GM18873 (cell line): Measurements from ENCODE around the gene CPEB2.

Experiments
- ATAC-seq: cut with Tn5 transposase; IDR thresholded peaks from one replicate; pipeline ENCODE4 v1.9.1; 2021; ENCODE audit warnings: mild to moderate bottlenecking, moderate library complexity, moderate number of reproducible peaks; ENCODE audit not compliant: unreplicated experiment, low FRiP score

The CPEB2 gene

DNA sequence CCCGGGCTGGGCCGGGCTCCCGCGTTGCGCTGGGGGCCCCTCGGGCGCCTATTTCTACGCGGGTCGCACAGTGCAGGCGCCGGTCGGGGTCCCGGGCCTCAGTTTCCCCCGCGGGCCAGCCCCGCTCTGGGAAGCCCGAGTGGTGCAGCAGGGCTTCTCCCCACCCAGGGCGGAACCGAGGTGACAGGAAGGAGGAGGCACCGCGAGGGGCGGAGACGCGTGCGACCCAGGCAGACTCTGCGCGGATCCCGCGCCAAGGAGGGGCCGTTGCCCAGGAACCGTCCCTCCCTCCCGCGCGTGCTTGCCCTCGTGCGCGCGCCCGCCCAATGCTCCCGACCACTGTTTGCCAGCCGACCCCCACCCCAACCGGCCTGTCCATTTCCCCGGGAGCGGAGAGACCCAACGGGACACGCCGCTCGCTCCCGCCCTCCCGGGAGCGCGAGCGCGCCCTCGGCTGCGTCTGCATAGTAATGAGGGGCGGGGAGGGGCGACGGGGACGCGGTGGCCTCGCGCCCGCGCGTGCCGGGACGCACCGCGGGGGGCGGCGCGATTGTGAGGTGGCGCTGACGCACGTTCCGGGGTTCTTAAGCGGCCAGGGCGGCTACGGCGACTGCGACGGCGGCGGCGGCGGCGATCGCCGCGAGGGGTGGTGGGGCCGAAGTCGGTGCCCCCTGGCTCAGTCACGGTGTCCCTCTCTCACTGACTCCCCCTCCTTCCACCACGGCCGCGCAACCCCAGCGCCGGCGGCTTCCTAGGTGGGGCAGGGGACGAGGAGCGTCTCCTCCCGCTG lies at the start of gene CPEB2:
Gene CPEB2, plus strand, starts transcription at position 613 of the 790 bp plus-strand sequence. CDS start 193 bp downstream, outside the sequence.
- peak; percentile 69 for ATAC-seq

DNA sequence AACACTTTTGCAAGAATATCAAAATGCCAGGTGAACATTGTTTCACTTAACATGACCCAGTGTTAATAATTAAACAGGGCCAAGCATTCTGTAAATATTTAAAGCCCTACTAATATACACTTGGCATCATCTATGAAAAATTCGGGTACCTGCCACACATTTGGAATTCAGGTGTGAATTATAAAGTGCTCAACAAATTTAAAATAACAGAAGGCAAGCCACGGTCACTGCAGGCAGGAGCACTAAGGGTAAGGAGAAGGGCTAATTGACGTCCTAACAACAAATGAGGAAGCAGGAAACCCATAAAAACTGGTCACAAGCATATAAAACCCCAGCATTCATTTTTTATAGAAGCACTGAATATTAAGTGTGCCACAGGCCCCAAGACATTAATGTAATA lies 43.8 kb upstream of the CPEB2 start:
- ATAC-seq = no peak

DNA sequence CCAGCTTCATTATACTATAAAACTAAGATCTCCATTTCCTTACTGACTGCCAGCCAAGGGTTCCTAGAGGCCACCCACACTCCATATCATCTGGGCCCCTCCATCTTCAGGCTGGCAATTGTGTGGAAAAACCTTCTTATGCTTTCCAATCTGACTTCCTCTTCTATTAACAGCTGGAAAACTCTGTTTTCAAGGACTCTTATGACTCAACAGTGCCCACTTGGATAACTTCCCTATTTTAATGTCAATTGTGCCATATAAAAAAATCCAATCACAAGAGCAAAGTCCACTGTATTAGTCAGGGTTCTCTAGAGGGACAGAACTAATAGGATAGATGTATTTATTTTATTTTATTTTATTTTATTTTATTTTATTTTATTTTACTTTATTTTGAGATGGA lies 41.0 kb upstream of the CPEB2 start:
- ATAC-seq = no peak

DNA sequence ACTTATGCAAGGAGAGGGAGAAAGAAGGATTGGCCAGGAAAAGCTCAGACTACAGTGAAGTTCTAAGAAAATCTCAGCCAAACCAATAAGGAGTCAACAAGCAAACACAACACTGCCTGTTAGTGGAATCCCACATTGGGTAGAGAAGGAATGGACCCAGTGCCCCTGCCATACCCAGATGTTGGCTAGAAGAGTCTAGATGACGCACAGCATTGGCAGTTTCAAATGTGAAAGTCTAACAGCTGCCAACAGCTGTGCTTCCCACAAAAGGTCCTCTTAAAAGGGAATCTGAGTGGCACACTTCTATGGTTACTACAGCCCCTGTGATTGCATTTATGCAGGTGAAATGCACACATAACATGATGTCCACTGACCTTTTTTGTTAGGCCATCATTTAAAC lies 37.2 kb upstream of the CPEB2 start:
- ATAC-seq = no peak

DNA sequence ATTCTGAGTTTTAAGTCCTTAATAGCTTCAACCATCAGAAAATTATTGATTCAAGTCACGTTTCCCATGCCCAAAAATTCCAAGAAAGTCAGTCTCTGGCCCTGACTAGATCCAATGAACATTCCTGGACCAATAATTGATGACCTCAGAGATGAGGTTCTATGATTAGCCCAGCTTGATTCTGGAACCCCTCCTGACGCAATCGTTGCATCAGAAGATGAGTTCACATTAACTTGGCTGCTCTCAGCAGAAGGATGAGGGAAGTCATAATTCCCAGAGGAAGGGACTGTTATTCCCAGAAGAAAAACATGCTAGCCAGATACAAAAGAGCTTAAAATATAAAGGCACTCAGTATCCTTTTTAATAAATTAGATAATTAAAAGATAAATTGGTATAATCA lies 34.3 kb upstream of the CPEB2 start:
- ATAC-seq = no peak

DNA sequence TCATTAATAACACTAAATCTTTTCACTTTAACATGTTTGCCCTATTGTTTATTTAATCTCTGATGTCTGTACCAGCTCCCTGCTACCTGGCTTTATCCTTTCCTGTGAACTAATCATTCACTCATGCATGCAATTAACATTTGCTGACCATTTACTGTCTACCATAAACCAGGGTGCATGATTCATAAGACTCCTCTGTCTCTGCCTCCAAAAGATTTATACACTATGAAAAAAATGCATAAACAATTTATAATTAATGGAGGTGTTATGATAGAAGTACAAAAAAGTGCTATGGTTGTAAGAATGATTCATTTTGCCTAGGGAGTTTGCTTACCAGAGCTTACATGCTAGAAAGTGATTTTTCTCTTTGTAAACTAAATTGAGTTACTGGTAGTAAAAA lies 24.5 kb upstream of the CPEB2 start:
- ATAC-seq = no peak

DNA sequence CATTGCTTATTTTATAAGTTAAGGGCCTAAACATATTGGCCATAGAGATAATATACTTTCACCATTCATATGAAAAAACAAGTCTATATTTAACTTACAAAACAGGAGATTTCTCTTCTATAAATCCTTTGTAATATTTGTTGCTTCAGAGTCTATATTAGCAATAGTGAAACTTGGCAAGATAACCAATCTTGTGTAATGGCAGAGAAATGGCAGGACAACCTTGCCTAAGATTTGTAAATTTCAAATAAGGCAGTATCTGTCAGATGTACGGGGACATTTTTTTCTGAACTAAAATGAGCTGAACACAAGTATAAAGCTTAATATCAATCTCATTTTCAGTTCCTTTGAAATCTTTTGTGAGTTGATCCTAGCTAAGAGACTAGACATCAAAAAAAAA lies 17.8 kb upstream of the CPEB2 start:
- no peak for ATAC-seq

DNA sequence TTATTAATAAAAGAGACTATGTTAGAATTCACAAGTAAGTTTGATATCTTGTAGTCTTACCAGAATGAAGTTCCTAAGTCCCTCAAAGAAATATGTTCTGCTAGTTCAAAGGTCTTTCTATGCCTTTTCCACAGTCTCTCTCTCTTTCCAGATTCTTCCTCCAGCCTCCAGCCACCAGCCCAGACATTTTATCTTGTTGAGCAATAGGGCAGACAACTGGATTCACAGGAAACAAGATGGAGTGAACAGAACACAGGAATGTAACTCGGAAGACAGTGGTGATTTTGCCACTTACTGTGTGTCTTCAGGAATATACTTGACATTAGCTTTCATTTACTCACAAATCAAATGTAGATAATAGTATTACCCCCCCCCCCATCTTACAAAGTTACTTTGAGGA lies 17.1 kb upstream of the CPEB2 start:
- ATAC-seq = no peak

DNA sequence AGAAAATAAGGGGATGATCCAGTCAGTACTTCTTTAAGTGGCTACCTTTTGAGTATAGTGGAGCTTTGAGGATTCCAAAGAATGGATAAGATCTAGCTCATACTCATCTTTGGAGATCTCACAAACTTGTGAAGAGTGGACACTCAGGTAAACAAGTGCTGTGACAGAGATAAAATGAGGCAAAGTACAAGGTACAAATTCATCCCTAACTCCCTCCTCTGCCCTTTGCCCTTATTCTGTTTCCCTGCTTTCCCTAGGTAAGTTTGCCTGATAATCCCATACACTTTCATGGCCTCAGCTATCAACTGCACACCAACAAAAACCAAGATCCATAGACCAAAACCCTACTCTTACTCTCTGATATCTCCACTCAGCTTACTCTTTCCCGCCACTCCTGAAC lies 16.4 kb upstream of the CPEB2 start:
- ATAC-seq = no peak

DNA sequence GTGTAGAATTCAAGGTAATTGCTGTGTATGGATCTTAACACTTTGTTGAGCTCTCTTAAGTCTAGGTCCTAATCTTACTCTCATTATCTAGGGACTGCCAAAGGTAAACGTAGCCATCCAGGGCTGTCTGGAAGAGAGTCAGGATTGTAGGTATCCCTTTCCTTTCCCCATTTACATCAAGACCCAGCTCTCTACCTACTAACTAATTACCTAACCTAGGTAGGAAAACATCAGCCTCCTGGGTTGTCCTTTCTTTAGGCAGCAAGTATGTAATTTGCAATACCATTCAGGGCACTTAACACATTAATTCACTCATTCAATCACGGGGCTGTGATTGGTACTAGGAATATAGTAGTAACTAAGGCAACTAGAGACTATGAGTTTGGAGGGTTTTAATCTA lies 15.2 kb upstream of the CPEB2 start:
- no peak for ATAC-seq

DNA sequence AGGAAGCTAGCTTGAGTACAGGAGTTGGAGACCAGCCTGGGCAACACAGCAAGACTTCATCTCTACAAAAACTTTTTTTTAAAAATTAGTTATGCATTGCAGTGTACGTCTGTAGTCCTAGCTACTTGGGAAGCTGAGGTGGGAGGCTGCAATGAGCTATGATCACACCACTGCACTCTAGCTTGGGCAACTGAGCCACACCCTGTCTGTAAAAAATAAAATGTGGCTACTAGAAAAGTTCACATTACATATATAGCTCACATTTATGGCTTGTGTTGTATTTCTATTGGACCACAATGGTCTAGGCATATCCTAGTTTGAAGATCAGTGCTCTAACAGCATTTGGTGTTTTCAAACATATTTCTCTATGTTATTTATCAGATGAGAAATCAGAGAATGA lies 11.8 kb upstream of the CPEB2 start:
- no peak for ATAC-seq

DNA sequence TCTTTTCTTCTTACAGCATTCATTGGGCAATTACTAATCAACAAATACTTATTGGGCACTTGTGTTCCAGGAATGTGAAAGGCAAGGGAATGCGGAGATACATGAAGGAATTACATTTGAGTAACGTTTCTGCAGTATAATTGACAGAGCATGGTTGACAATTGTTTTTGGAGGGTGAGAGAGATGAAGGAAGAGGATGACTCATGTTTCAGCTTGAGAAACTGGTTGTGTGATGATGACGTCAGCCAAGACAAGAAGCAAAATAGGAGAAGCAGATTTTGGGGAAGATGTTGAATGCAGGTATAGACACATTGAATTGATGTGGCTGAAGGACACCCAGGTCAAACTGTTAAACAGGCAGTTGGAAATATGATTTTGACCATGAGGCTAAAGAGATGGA lies 8.0 kb upstream of the CPEB2 start:
- ATAC-seq = no peak

DNA sequence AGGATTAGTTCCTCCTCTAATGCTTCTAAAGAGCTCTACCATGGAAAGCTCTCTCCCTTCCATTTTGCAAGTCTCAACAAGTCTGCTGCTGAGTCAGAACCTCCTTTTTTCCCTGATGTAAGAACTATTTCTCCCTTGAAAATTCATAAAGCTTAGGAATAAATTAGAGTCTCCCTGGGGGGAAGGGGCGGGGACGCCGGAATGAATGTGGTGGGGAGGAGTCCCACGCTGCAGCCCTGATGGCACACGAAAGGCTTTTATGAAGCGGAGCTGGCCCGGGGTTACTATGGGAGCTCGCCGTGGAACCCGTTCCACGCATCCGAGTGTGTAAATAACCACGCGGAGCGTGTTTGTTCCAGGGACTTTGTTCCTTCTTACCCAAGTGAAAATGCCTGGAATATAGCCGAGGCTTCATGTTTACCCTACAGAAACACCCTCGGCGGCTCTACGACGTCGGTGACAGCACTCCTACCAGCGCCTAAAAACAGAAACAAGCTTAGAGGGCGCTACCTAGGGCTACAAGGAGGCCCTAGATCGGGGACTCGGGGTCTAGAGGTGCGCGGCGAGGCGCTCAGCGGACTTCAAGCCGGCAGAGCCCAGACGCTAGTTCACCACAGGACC lies 923 bp upstream of the CPEB2 start:
- ATAC-seq = peak; percentile 31

DNA sequence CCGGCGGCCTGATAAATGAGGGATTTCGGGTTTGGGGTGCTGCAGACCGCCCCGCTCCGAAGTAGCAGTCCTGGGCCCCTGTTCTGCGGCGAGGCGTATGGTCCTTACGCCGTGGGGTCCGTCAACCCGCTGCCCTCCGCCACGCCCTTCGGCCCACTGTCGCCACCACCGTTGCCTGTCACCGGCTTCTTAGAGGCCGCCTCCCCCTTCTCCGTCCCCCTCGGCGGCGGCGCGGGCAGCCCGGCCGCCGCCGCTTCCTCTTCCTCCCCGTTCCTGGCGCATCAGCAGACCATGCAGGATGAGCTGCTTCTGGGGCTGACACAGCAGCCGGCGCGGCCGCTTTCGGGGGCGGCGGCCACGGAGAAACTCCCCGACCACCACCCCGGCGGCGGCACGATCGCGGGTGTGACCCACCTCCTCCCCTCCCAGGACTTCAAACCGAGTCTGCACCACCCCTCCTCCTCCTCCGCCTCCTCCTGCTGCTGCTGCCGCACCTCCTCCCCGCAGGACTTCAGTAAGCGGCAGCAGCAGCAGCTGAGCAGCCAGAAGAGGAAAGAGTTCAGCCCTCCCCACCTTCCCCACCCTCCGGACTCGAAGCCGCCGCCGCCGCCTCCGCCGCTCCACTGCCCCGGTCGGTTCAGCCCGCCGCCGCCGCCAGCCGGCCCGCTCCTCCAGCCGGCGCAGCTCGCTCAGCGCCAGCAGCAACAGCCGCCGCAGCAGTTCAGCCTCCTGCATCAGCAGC lies 549 bp downstream of the CPEB2 start:
- peak; percentile 15 for ATAC-seq

DNA sequence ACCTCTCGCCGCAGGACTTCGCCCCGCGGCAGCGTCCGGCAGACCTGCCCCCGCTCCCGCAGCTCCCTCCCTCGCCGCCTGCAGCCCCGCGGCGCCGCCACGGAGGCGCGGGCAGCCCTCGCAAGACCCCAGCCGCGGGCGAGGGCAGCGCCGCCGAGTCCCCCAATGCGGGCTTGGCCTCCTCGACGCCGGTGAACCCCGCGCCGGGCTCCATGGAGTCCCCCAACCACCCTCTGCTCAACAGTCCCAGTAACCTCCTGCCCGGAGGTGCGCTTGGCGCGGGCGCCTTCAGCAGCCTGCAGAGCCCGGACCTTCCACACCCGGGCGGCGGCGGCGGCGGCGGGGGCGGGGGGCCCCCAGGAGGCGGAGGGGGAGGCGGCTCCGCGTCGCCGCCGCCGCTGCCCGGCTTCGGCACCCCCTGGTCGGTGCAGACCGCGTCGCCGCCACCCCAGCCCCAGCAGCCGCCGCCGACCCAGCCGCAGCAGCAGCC lies 1.2 kb downstream of the CPEB2 start:
- peak; percentile 4 for ATAC-seq

DNA sequence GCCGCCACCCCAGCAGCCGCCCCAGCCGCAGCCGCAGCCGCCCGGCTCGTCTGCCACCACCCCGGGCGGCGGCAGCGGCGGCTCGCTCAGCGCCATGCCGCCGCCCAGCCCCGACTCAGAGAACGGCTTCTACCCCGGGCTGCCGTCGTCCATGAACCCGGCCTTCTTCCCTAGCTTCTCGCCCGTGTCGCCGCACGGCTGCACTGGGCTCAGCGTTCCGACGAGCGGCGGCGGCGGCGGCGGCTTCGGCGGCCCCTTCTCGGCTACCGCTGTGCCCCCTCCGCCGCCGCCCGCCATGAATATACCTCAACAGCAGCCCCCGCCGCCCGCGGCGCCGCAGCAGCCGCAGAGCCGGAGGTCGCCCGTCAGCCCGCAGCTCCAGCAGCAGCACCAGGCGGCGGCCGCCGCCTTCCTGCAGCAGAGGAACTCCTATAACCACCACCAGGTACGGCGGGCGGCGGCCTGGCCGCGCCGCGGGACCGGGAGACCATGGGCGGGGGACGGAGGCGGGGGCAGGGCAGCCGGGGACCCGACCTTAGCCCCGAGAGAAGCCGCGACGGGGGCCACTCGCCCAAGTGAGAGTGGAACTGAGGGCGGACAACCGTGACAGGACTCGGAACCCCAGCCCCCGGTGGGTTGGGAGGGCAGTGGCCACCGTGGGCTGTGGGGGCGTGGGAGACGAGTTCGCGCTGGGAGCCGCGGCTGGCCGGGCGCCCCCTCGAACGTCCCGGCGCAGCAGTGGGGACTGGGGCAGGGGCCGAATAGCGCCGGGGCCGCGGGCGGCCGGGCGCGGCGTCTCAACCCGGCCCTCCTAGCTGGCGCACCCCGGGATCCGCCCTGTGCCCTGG lies 1.8 kb downstream of the CPEB2 start:
- no peak for ATAC-seq

DNA sequence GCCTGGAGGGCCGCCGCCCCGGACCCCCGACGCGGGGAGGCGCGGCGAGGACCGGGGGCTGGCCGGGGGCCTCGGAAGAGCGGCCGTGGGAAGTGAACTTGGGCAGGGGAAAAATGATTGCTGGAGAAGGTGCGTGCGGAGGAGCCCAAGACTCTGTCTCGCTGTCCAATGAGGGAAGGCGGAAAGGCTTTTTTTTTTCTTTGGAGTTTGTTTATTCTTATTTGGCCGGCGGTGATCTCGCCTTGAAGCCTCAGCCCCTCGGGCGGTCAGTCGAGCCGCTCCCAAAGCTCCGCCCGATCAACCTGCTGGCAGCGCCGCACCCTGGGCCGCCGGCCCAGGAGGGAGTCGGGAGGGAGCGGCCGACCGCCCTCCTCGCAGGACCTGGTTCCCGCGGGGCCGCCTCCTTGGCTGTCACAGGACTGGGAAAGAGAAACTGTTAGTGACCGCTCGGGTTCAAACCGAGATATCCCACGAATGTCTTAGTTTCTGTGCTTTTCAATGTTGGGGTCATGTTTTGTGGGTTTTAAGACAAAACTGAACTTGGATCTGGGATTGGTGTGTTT lies 2.5 kb downstream of the CPEB2 start:
- no peak for ATAC-seq

DNA sequence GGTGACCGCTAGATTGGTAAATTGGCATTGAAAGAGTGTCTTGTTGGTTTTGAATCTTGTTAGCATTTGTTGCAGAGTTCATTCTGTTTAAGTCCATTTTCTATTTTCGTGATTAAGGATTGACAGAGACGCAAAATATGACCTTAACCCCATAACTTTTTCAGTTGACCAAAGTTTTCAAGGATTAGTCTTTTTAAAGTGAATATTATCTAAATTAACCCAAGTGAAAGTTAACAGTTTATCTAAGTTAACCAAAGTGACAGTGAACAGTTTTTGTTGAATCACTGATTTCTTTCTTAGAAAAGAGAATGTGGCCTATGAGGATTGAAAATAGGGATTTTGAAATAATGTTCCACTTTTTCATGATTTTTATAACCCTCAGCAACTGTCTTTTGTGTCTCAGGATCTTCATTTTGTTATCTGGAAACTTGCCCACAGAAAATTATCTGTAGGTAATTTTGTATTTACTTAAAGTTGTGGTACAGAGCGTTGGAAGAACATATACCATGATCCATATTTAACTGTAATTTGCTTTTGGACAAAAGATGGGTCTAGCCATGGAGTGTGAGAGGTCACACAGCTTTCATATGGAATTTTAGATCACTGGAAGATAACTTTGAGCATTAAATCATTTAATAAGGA lies 3.3 kb downstream of the CPEB2 start:
- no peak for ATAC-seq

DNA sequence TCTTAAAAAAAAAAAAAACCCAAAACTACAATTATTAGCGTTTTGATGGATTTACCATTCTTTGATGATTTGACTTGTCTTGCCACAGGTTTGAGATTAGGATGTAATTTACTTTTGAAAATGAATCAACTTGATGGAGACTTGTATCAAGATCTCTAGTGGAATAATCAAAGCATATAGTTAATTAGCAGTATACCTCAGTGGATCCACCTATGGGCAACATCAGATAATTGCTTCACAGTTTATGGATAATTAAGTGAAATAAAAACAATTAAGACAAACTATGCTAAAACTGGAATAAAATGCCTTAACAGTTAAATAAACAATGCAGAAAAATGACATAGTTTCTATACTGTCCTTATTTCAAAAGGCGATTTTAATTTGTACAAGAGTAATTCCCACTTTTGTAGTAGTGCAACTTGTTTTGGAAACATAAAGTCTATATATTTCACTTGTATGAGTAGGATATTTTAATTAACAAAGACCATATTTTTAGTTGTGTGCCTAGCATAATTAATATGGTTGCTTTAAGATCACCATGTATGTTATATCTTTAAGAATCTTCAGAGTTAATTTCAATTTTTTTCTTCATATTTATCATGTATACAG lies 4.2 kb downstream of the CPEB2 start:
- no peak for ATAC-seq
